ENCODE data around the gene TFCP2.

TFCP2 gene

DNA sequence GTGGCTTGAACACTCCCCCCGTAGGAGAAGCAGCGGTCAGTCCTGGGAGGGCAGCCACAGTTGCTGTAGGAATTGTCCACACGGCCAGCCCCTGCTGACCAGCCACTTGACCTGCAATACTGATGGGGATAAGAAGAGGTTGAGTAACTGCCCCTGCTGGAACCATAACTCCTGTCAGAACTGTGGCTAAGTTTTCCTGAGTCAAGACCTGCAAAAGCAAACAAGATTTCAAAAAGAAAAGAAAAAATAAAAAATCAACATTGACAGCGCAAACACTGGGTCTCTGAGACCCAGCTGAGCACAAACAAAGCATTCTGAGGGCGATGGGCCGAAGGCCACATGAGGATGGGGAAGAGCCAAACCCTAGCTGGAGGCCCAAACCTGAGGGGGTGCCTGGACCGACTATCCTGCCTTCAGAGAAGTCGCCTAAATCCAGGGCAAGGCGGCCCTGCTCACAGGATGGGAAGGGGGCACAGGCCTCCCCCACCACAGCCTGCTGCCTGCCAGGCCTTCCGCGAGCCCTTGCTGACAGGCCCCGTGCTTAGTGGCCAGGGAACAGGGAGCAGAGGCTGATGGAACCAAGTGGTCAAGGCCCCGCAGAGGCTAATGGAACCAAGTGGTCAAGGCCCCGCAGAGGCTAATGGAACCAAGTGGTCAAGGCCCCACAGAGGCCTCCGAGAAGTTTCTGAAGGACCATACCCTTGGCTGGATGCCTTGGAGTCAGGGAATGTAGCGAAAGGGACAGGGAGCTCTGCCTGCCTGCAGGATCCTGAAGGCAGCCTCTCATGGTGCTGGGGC is 25.8 kb upstream of the TFCP2 start:
- FAIRE-seq, result no peak
- DNase-seq (ENCODE audit: insufficient read length, low spot score), result no peak

DNA sequence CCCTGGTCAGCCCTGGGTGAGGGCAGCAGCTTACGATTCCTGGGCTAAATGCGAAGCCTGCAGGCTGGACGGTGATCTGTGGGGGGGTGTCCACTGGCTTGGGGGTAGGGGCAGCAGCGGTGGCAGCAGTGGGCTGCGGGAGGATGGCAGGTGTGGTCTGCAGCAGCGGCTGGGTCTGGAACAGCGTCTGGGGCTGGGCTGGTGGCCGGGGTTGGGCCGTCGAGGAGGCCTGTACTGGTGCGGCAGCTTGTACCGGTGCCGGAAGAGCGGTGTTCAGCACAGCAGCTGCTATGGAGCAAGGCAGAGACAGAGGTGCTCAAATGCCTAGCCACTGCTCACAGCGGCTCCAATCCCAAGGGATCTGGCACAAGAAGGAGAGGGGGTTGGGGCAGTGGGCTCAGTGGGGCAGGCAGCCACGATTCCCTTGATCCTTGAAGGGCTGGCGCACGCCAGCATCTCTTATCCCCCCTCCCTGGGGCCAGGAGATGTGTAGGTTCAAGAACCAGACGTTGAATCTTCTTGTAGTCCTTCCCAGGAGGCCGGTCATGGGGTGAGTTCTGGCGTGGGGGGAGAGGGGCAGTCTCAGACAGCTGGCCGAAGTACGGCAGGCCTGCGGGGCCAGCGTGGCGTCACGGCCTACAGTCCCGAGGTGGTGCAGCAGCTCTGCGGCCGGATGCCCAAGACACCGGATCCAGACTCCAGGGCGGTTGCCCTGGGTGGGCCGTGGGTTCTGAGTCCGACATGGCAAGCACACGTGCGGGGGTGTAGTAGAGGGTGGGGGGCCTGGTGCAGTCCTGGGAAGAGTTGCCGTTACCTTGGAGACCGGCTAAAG is 25.0 kb upstream of the TFCP2 start:
- FAIRE-seq, result no peak
- no peak for DNase-seq (ENCODE audit: insufficient read length, low spot score)

DNA sequence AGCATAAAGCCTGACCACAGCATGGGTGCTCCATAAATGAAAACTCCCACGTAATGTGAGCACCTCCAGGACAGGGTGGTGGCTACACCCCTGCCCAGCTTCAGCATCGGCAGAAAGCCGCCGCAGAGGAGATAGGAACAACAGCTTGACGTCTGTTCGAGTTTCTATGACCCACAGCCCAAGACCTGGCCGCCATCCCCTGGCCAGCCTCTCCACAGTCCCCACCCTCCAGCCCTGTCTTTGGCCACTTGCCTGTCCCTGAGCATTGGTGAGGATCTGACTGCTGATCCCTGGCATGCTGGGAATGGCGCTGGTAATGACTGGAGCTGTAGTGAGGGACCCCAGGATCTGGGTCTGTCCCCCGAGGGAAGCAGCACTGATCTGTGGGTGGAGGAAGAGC is 23.6 kb upstream of the TFCP2 start:
- no peak for FAIRE-seq
- DNase-seq (ENCODE audit: insufficient read length, low spot score), result no peak

DNA sequence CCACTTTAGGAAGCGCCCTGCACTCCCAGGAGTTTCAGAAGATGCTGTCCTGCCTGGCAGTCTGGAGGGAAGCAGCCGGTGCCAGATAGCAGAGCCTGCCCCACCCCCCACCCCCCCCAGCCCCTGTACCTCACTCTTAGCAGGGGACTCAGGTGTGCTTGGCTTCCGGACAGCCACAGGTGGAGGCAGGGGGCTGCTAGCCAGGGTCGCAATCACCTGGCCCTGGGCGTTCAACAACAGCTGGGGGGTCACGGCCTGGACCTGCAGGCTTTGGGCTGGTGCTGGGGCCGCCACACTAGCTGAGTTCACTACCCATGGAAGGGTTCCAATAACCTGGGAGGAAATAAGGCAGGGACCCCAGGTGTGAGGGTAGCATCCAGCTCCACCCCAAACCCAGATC is 22.9 kb upstream of the TFCP2 start:
- DNase-seq (ENCODE audit: insufficient read length, low spot score), result no peak

DNA sequence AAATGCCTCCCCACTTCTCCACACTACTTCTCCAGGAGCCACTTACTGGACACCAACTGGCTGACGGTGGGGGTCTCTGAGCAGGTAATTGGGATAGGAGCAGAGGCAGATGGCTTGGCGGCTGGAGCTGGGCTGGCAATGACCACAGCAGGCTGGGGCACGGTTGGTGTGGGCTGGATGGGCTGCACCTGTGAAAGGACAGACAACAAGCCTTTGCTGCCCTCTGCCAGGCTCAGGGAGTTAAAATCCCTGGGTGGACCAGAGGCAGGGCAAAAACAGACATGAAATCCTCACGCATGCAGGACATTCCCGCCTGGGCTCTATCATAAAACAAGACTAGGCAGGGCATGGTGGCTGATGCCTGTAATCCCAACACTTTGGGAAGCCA is 19.3 kb upstream of the TFCP2 start:
- DNase-seq (ENCODE audit: insufficient read length, low spot score) (no peak), FAIRE-seq (no peak)

More for the DNA sequence above, 22.9 kb upstream of the TFCP2 start:
- FAIRE-seq, result no peak

DNA sequence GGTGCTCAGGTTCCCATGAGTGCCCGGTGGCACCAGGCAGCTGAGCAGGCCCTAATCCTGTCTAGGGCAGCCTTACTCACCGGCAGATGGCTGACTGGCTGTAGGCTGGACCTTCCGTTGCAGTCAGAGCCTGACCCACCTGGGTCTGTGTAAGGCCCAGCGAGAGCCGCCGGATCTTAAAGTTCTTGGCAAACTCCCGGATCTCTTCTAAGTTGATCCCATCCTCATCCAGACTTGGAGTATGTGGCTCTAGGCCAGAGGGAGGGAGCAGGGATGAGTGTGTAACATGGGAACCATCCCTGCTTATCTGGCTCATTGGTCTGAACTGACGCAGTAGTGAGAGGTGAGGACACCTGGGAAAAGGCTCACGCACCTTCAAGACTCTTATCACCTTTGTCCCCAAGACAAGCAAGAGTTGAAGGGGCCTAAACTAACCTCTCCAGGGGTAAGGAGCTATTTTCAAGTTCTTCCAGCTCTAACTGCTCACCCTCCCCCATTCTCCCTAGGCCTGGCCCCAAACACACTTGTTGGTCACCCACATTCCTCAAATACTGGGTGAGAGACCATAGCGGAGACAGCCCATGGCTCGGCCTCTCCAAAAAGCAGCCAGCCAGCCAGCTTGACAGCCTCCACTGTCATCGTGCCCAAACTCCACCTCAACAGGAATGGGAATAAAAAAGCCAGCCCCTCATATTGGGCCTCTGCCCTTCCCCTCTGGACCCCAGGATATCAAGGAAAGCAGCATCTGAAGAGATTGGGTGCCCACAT is 18.8 kb upstream of the TFCP2 start:
- FAIRE-seq, result no peak
- DNase-seq (ENCODE audit: insufficient read length, low spot score), result no peak

DNA sequence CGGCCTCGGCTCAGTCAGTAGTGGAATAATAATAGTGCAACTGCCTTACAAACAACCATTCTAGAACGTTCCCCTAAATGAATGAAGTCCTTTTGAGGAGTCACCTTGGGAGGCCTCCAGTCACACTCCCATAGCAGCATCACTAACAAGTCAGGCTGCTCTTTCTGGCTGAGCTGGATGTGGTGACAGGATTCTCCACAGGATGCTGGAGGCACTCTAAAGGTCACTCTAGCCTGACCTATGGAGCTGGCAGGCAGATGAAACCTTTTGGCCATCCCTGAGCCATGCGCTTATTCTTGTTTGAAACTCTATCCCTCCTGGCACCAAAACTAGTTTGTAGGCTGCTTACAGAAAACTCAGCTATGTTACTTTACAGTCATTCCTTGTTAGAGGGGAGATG is 17.9 kb upstream of the TFCP2 start:
- FAIRE-seq (no peak), DNase-seq (ENCODE audit: insufficient read length, low spot score) (no peak)

DNA sequence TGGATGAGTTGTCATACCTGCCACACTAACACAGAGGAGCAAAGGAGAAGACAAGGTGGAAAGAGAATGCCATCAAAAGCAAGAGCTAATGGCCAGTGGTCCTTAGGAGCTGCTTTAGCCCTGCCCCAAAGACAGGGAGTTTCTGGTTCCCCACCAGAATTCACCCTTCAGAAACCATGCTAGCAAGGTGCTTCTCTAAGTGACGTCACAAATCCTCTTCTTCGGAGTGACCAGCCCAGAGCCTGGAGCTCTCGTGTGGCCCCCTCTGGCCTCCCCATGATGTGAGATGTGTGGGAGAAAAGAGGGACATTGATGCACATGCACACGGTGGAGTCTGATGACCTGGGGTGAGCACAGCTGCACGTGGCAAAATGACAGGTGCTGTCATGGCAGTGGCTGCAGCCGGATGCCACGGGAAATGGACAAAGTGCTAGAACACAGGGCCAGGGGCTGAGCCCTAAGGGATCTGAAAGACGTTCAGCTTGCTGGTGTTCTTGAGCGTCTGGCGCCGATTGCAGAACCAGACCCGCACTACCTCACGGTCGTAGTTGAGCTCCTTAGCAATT is 16.9 kb upstream of the TFCP2 start:
- FAIRE-seq, result no peak
- DNase-seq (ENCODE audit: insufficient read length, low spot score), result no peak

DNA sequence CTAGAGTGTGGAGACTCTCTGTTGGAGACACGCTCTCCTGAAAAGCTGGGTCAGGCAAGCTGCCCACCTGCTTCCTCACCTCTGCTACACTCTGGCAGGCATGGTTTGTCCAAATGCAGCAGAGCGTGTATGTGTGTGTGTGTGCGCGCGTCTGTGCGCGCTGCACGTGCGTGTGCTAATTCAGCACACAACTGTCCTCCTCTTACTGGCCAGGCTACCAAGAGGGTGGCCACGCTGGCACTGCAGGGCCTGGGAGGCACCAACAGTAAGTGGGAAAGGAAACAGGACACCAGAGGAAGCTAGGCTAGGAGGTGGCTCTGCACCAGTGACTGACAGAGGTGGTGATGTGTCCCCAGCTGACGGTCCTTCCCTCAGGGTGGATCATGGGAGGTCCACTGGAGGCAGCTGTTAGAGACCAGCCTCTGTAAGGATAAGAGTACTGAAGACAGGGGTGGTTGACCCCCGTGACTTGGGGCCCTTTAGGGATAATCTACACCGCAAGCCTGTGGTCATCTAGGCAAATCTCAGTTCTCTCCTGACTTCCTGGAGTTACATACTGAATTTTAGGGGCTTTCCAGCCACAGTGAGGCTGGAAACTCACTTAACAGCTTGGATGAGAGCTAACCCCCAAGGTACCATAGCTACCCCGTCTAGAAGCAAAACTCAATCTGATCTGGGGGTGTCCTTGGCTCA is 15.6 kb upstream of the TFCP2 start:
- DNase-seq (ENCODE audit: insufficient read length, low spot score) (peak; percentile 54), FAIRE-seq (peak; percentile 72)

DNA sequence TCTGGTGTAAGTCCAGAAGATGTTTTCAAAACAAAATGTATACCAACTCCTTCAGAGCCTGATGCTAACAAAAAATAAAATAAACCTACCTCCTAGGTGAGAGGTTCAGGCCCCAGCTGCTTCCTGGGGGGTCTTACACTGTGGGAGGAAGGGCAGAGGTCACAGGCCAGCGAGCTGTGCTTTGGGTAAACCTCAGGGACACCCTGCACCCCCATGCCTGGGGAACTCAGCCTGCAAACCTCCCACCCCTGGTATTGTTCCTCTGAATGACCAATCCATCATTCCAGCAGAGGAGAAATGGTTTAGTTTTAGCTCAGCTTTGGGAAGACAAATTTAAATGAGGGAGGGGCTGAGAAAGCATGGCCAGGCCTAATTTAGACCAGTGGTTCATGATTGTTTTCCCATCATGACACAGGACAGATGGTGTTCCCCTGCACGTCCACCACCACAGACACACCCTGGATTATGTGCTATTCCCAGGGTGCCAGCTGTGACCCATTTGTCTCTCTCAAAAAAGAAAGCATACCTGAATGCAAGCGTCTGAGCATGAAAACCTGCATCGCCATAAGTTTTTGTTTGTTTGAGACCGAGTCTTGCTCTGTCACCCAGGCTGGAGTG is 14.5 kb upstream of the TFCP2 start:
- FAIRE-seq (no peak), DNase-seq (ENCODE audit: insufficient read length, low spot score) (no peak)

DNA sequence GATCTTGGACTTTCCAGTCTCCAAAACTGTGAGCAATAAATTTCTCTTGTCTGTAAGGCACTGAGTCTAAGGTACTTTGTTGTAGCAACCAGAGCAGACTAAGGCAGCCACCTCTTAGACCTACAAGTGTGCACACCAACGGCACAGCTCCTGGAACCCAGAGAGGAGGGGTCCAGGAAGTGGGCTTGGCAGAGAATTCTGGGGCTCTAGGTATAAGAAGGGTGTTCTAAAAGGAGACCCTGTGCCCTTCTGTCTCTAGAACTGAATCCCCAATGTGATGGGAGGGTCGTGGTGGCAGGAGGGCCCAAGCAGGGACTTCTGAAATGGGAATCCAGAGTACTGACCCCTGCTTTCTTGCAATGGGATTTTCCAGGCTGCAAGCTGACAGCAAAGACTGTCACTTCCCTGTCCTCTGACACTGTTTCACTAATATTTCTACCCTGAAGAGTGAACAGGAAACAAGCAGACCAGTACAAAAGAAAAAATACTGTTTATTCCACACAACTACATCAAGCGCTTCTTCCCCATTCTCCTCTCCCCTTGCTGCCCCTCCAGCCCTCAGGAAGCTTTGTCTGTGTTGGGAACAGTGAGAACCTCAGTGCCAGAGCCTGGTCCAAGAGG is 13.6 kb upstream of the TFCP2 start:
- no peak for FAIRE-seq
- no peak for DNase-seq (ENCODE audit: insufficient read length, low spot score)

DNA sequence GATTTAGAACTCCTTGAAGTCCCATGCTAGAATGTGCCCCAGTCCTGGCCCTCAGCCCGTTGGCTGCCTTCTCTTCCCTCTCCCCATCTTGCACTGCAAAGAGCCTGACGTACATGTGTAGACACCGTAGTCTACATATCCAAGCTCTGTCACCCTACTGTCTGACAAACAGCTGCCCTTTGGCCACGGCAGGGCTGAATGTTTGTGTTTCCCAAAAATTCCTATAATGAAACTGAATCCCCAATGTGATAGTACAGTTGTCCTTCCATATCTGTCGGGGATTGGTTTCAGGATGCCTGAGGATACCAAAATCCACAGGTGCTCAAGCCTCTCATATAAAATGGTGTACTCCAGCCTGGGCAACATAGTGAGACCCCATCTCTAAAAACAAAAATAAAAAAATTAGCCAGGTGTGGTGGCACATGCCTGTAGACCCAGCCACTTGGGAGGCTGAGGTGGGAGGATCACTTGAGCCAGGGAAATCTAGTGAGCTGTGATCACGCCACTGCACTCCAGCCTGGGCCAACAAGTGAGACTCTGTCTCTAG is 12.3 kb upstream of the TFCP2 start:
- DNase-seq (ENCODE audit: insufficient read length, low spot score), result no peak
- no peak for FAIRE-seq

DNA sequence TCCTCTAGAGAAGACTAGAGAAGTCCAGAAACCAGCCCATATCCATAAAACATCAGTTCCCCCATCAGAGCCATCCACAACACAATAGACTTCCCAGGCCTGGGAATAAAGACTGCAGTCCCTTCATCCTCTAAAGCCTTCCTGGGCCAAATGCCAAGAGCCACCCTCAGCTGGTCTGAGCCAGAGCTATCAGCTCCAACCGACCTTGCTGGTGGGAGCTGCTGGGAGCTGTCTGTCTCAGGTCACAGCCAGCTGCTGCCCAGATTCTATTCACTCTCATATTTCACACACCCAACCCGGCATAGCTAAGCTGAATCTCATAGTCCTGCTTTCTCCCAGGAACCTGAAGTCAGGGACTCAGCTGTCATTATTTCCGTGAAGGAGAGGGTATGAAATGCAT is 10.9 kb upstream of the TFCP2 start:
- DNase-seq (ENCODE audit: insufficient read length, low spot score), result no peak

DNA sequence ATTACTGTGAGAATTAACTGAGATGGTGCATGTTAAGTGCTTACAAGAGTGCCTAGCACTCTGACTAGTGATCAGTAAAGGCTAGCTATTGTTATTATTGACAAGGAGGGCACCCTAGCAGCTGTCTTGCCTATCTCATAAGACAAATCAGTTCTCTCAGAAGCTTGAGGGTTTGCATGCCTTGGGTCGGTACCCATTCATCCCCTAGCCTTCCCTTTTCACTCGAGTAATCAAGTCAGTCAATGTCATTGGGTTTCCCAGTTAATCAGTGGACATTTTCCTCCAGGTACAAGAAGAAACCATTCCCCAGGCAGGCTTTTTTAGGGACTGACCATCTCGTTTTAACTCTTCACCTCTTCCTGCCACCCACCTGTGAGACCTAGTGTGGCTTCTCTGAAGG is 10.4 kb upstream of the TFCP2 start:
- FAIRE-seq, result no peak
- no peak for DNase-seq (ENCODE audit: insufficient read length, low spot score)

More for the DNA sequence above, 10.9 kb upstream of the TFCP2 start:
- FAIRE-seq, result no peak

DNA sequence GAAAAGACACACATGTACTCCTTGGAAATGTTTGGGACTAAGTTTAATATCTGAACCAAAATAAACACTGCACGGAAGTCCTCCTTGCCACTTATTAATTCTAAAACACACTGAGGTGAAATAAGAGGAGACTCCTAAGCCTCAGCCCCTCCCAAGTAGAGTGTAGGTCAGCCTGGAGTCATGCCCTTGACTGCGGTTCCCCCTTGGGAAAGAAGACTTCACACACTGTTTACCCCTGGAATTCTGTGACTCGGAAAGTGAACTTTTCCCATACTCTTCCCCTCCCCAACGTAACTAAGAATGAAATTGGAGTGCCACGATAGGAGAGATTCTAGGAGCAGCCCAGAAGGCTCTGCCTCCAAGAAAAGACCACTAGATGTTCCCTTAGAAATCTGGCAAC is 8.6 kb upstream of the TFCP2 start:
- FAIRE-seq, result no peak

DNA sequence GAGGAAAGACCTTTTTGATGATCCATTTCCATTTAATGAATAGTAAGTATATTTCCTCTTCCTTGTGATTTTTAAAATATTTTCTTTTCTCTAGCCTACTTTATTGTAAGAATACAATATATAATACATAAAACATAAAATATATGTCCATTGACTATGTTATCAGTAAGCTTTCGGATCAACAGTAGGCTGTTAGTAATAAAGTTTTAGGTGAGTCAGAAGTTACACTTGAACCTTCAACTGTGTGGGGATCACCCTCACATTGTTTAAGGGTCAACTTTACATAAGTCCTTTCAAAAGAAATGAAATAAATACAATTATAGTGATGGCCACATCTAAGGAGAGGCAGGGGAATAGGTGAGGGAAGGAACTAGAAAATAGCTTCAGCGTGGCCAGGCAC is 5.0 kb upstream of the TFCP2 start:
- FAIRE-seq, result no peak

More for the DNA sequence above, 8.6 kb upstream of the TFCP2 start:
- DNase-seq (ENCODE audit: insufficient read length, low spot score), result no peak

DNA sequence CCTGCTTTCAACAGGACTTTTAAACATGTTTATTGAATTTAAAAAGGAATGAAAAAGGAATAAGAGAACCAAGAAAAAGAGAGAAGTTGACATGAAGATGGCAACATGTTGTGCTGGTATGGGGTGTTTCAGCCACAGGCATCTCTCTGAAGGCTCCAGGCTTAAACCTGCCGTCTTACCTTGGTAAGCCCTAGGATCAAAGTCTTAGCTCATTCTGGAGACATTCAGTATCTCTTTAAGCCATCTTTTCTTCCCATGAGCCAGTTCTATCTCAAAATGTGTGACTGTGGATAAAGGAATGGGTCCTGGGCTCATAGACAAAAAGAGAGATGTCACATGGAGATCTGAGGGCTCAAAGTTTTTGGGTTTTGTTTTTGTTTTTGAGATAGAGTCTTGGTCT is 1.6 kb upstream of the TFCP2 start:
- DNase-seq (ENCODE audit: insufficient read length, low spot score) (no peak), FAIRE-seq (no peak)

More for the DNA sequence above, 5.0 kb upstream of the TFCP2 start:
- no peak for DNase-seq (ENCODE audit: insufficient read length, low spot score)

DNA sequence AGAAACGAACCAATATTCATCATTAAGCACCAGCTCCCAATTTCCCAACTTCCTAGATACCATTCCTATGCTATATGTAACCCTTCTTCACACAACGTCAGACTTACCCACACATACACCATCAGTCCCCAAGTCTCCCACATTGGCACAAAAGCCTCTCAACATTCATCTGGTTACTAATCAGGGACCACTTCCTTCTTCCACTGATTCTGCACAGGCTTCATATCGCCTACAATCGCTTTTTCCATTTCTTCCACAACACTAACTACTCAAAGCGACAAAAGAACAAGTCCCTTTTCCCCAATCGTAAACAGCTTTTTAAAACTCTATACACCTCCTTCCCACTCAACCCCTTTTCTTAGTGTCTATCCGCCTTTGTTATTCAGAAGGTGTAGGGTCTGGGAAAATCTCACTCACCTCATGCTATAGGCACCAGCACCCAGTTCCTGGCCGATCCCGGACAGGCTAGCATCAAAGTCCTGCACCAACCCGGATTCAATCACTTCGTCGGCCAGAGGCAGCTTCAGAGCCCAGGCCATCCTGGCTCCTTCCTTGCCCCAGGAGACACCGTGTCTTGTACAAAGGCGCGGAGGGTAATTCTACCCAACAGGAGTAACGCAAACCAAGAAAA is 936 bp downstream of the TFCP2 start:
- FAIRE-seq, result no peak
- DNase-seq (ENCODE audit: insufficient read length, low spot score), result no peak

DNA sequence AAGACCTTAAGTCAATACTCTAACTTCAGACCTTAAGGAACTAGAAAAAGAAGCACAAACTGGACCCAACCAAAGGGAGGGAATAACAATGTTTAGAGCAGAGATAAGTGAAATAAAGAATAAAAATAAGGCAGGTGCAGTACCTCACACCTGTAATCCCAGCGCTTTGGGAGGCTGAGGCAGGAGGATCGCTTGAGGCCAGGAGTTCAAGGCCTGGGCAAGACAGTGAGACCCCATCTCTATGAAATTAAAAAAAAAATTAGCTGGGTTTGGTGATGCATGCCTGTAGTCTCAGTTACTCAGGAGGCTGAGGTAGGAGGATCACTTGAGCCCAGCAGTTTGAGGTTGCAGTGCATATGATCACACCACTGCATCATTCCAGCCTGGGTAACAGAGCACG is 9.1 kb downstream of the TFCP2 start:
- no peak for FAIRE-seq
- DNase-seq (ENCODE audit: insufficient read length, low spot score), result no peak

All from GM19239 (cell line).